Gastrocnemius medialis (tissue), 4 donors: ENCODE measurements around the gene IL11RA. TPM values are rescaled to one million over a fixed set of nuclear protein-coding genes. Genes with fewer than 3 reads are reported as not detected.

ENCODE experiments used
- ATAC-seq, 2 donors: fragments of 150-250 bp; one replicate each; pipeline ENCODE4 v1.9.1; 2016
- DNase-seq, 2 donors: peaks; one replicate each; pipeline ENCODE4 v3.0.0-alpha.2; 2019
- H3K27ac ChIP-seq, 4 donors: fragments of 200-600 bp; sonication (generic); 1 replicate in 1 of 4; 2 replicates in 3 of 4; pipeline ENCODE4 v1.5.1; 2016 to 2018; ENCODE audit warnings: mild to moderate bottlenecking in 2 of 4, moderate library complexity in 1 of 4
- H3K27me3 ChIP-seq, 3 donors: fragments of 200-600 bp; sonication (generic) in 2 of 3; 1 replicate in 1 of 3; 2 replicates in 2 of 3; pipeline versions ENCODE4 v1.5.1 to v1.6.0; 2016 to 2019; ENCODE audit warnings: mild to moderate bottlenecking in 1 of 3, moderate library complexity in 1 of 3
- H3K36me3 ChIP-seq, 2 donors: fragments of 200-600 bp; sonication (generic) in 1 of 2; one replicate each; pipeline ENCODE4 v1.5.1; 2017 to 2018
- H3K4me1 ChIP-seq, 2 donors: fragments of 200-600 bp; sonication (generic) in 1 of 2; one replicate each; pipeline ENCODE4 v1.5.1; 2016 to 2017; ENCODE audit warnings: mild to moderate bottlenecking in 2 of 2
- H3K4me3 ChIP-seq, 4 donors: fragments of 200-600 bp; sonication (generic) in 3 of 4; 1 replicate in 1 of 4; 2 replicates in 3 of 4; pipeline ENCODE4 v1.5.1; 2016 to 2019; ENCODE audit warnings: mild to moderate bottlenecking in 2 of 4
- H3K9me3 ChIP-seq, 3 donors: fragments of 200-600 bp; sonication (generic) in 2 of 3; 1 replicate in 1 of 3; 2 replicates in 2 of 3; pipeline ENCODE4 v1.5.1; 2016 to 2019
- POLR2A ChIP-seq, 2 donors: fragments of 450-650 bp; IDR thresholded peaks; one replicate each; pipeline ENCODE4 v1.6.1; 2017; ENCODE audit warnings: antibody characterized with exemption in 2 of 2, mild to moderate bottlenecking in 2 of 2, moderate library complexity in 2 of 2
- in situ Hi-C, 4 donors: fragments of 200-750 bp; cut with MboI; loops; one replicate each; pipeline versions ENCODE4 v1.15.0 to v1.8.0; 2017; ENCODE audit warnings: low sequenced_read_pairs in 4 of 4
- intact Hi-C: fragments of 100-400 bp; cut with DNase I; formaldehyde crosslinking; loops from one replicate; pipeline ENCODE4 v1.15.1; 2023; ENCODE audit warnings: low total_unique reads
- total RNA-seq, 4 donors: library from RNA; depleted of rRNA; stranded (reverse); fragments of >200 nt; gene quantifications; one replicate each; pipeline versions ENCODE4 v1.1.0 to v1.2.3, GENCODE V29; 2016
- TF ChIP-seq, protein P1 (sequence below), 5 experiments: fragments of 450-650 bp in 3 of 5; fragments of 200-600 bp in 2 of 5; sonication (generic) in 2 of 5; IDR thresholded peaks in 4 of 5; conservative IDR thresholded peaks in 1 of 5; 1 replicate in 4 of 5; 2 replicates in 1 of 5; pipeline ENCODE4 v1.5.1; 2016 to 2019; ENCODE audit warnings: antibody characterized with exemption in 5 of 5, mild to moderate bottlenecking in 3 of 5, moderate library complexity in 3 of 5

The IL11RA gene
- total RNA-seq, 4 donors from 2014 or later = 3.3 to 15.3 (median 11.6) TPM

GRCh38 chr9:34655394-34655793 is 3.4 kb downstream of the IL11RA start:
- in situ Hi-C loops = loop anchor here in 1 of 4 donors (25.0 kb wide), 1 partner anchor 432 kb away; the partner anchor contains the start of genes FANCG and PIGO
- H3K27ac ChIP-seq = peak overlapping the region in 1 of 4 donors; percentile 91
- no peak for ATAC-seq

GRCh38 chr9:34656992-34657391 is 5.0 kb downstream of the IL11RA start:
- no peak for ATAC-seq
- H3K27ac ChIP-seq = no peak overlapping the region
- peaks cover 28 to 32% of the 10 kb centered on the region in 2 donors for H3K4me1 ChIP-seq
- no peaks in the 10 kb centered on the region for H3K27me3 ChIP-seq
- intact Hi-C loops (no loop called here), in situ Hi-C loops (loop anchor here in 1 of 4 donors (25.0 kb wide), 1 partner anchor 430 kb away; the partner anchor contains the start of genes FANCG and PIGO)
- TF ChIP-seq POLR2A (IDR thresholded peaks at IDR 0.05) = no peak
- TF ChIP-seq, protein P1, sequence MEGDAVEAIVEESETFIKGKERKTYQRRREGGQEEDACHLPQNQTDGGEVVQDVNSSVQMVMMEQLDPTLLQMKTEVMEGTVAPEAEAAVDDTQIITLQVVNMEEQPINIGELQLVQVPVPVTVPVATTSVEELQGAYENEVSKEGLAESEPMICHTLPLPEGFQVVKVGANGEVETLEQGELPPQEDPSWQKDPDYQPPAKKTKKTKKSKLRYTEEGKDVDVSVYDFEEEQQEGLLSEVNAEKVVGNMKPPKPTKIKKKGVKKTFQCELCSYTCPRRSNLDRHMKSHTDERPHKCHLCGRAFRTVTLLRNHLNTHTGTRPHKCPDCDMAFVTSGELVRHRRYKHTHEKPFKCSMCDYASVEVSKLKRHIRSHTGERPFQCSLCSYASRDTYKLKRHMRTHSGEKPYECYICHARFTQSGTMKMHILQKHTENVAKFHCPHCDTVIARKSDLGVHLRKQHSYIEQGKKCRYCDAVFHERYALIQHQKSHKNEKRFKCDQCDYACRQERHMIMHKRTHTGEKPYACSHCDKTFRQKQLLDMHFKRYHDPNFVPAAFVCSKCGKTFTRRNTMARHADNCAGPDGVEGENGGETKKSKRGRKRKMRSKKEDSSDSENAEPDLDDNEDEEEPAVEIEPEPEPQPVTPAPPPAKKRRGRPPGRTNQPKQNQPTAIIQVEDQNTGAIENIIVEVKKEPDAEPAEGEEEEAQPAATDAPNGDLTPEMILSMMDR (IDR thresholded peaks at IDR 0.05 in 4 of 5, conservative IDR thresholded peaks at IDR 0.05 in 1 of 5) = no peak
- no peak for DNase-seq
- no peaks in the 10 kb centered on the region for H3K9me3 ChIP-seq
- no peak overlapping the region for H3K4me3 ChIP-seq
- H3K36me3 ChIP-seq = peaks cover 0 to 6% of the 10 kb centered on the region in 2 donors

More at GRCh38 chr9:34655394-34655793, 3.4 kb downstream of the IL11RA start:
- H3K4me3 ChIP-seq = no peak overlapping the region
- no peak for DNase-seq
- H3K4me1 ChIP-seq = peaks cover 28 to 41% of the 10 kb centered on the region in 2 donors
- no peaks in the 10 kb centered on the region for H3K9me3 ChIP-seq
- no peaks in the 10 kb centered on the region for H3K36me3 ChIP-seq
- TF ChIP-seq, protein P1 (IDR thresholded peaks at IDR 0.05 in 4 of 5, conservative IDR thresholded peaks at IDR 0.05 in 1 of 5) = no peak
- no peak for TF ChIP-seq POLR2A (IDR thresholded peaks at IDR 0.05)
- no peaks in the 10 kb centered on the region for H3K27me3 ChIP-seq
- intact Hi-C loops = no loop called here

- H3K4me1 ChIP-seq = peaks cover 15 to 20% of the 10 kb centered on the region in 2 donors
- H3K27ac ChIP-seq = no peak overlapping the region
Observed at GRCh38 chr9:34658461-34658860, 6.5 kb downstream of the IL11RA start.

DNA sequence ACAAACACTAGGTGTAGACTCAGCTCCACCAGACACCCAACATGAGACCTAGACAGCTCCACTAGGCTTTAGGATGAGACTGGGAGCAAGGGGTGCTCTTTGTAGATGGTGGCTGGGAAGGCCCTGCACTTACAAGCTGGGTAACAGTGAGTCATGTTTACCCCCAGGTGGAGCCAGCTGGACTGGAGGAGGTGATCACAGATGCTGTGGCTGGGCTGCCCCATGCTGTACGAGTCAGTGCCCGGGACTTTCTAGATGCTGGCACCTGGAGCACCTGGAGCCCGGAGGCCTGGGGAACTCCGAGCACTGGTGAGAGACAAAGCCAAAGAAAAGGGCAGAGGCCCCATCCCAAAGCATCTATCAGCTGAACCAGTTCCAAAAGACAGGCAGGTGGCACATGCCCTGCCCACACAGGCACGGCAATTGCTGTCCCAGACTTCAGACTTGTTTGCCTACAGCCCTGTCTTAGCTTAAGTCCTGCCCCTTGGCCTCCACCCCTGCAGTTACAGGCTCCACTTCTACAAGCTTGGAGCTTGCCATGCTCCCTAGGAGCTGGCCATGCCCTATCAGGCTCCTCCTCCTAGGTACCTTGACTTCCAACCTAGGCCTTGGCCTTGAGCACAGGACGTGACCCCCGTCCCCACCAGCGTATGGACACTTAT is 7.7 kb downstream of the IL11RA start:
- TF ChIP-seq, protein P1 (IDR thresholded peaks at IDR 0.05 in 4 of 5, conservative IDR thresholded peaks at IDR 0.05 in 1 of 5) = no peak
- no peak for TF ChIP-seq POLR2A (IDR thresholded peaks at IDR 0.05)
- in situ Hi-C loops = loop anchor here in 1 of 4 donors (25.0 kb wide), 1 partner anchor 428 kb away; the partner anchor contains the start of genes FANCG and PIGO
- Histone ChIP-seq H3K9me3 (no peaks in the 10 kb centered on the region), H3K36me3 (peaks cover 0 to 6% of the 10 kb centered on the region in 2 donors), H3K27me3 (no peaks in the 10 kb centered on the region), H3K27ac (no peak overlapping the region), H3K4me1 (peaks cover 7 to 9% of the 10 kb centered on the region in 2 donors), H3K4me3 (no peak overlapping the region)
- DNase-seq (no peak), ATAC-seq (no peak)
- intact Hi-C loops = no loop called here

More at GRCh38 chr9:34658461-34658860, 6.5 kb downstream of the IL11RA start:
- ATAC-seq (no peak), DNase-seq (no peak)
- Histone ChIP-seq H3K36me3 (peaks cover 0 to 6% of the 10 kb centered on the region in 2 donors), H3K27me3 (no peaks in the 10 kb centered on the region), H3K9me3 (no peaks in the 10 kb centered on the region), H3K4me3 (no peak overlapping the region)
- intact Hi-C loops (no loop called here), in situ Hi-C loops (loop anchor here in 1 of 4 donors (25.0 kb wide), 1 partner anchor 429 kb away; the partner anchor contains the start of genes FANCG and PIGO)
- TF ChIP-seq, protein P1 (IDR thresholded peaks at IDR 0.05 in 4 of 5, conservative IDR thresholded peaks at IDR 0.05 in 1 of 5) = no peak
- no peak for TF ChIP-seq POLR2A (IDR thresholded peaks at IDR 0.05)
